H9 (cell line): Measurements from ENCODE around the gene SLC2A11. TPM values are rescaled to one million over a fixed set of nuclear protein-coding genes. Genes with fewer than 3 reads are reported as not detected.

Source experiments
- DNase-seq: peaks from one replicate; pipeline ENCODE4 v3.0.0-alpha.2; 2017
- H2AFZ ChIP-seq: one replicate; pipeline ENCODE4 v1.6.1; 2013; ENCODE audit warnings: mild to moderate bottlenecking, low read length, control low read depth, moderate library complexity
- H2AK5ac ChIP-seq: 2 replicates; pipeline ENCODE4 v1.6.1; 2013; ENCODE audit warnings: low read length, control low read depth, mixed read lengths; ENCODE audit not compliant: insufficient read length
- H2BK120ac ChIP-seq: one replicate; pipeline ENCODE4 v1.6.1; 2013; ENCODE audit warnings: low read depth, mild to moderate bottlenecking, low read length, control low read depth, inconsistent platforms; ENCODE audit not compliant: poor library complexity, severe bottlenecking
- H2BK12ac ChIP-seq: 2 replicates; pipeline ENCODE4 v1.6.1; 2013; ENCODE audit warnings: low read length, control low read depth, mixed read lengths, low read depth; ENCODE audit not compliant: insufficient read length
- H2BK15ac ChIP-seq: 2 replicates; pipeline ENCODE4 v1.6.1; 2013; ENCODE audit warnings: low read depth, low read length, control low read depth
- H2BK20ac ChIP-seq: one replicate; pipeline ENCODE4 v1.6.1; 2013; ENCODE audit warnings: low read depth, mild to moderate bottlenecking, low read length, control low read depth, inconsistent platforms; ENCODE audit not compliant: poor library complexity, severe bottlenecking
- H2BK5ac ChIP-seq: 2 replicates; pipeline ENCODE4 v1.6.1; 2013; ENCODE audit warnings: low read length, control low read depth, mixed read lengths; ENCODE audit not compliant: insufficient read length
- H3K14ac ChIP-seq: 2 replicates; pipeline ENCODE4 v1.6.1; 2013; ENCODE audit warnings: low read length, control low read depth; ENCODE audit not compliant: insufficient read depth
- H3K18ac ChIP-seq: 2 replicates; pipeline ENCODE4 v1.6.1; 2013; ENCODE audit warnings: low read depth, mild to moderate bottlenecking, mixed read lengths, low read length, control low read depth; ENCODE audit not compliant: insufficient read length
- H3K23ac ChIP-seq: 2 replicates; pipeline ENCODE4 v1.6.1; 2013; ENCODE audit warnings: low read length, control low read depth, mixed read lengths, low read depth; ENCODE audit not compliant: insufficient read length
- H3K23me2 ChIP-seq: 2 replicates; pipeline ENCODE4 v1.6.1; 2013; ENCODE audit warnings: low read depth, mild to moderate bottlenecking, mixed read lengths, low read length, control low read depth; ENCODE audit not compliant: insufficient read length, poor library complexity, severe bottlenecking
- H3K27ac ChIP-seq: 2 replicates; pipeline ENCODE4 v1.5.1; 2013; ENCODE audit warnings: low read length, control low read depth, mixed read lengths, low read depth; ENCODE audit not compliant: insufficient read length
- H3K27me3 ChIP-seq: 2 replicates; pipeline ENCODE4 v1.6.1; 2013; ENCODE audit warnings: low read length, control low read depth, inconsistent platforms; ENCODE audit not compliant: insufficient read depth
- H3K4ac ChIP-seq: 2 replicates; pipeline ENCODE4 v1.6.1; 2013; ENCODE audit warnings: low read depth, mild to moderate bottlenecking, control low read depth, inconsistent platforms, low read length, moderate library complexity
- H3K4me1 ChIP-seq: 2 replicates; pipeline ENCODE4 v1.6.1; 2013; ENCODE audit warnings: low read length, control low read depth, inconsistent platforms; ENCODE audit not compliant: insufficient read depth
- H3K4me2 ChIP-seq: 2 replicates; pipeline ENCODE4 v1.6.1; 2013; ENCODE audit warnings: low read length, control low read depth, mixed read lengths; ENCODE audit not compliant: insufficient read length, insufficient read depth
- H3K56ac ChIP-seq: 2 replicates; pipeline ENCODE4 v1.6.1; 2013; ENCODE audit warnings: low read depth, mild to moderate bottlenecking, mixed read lengths, low read length, control low read depth; ENCODE audit not compliant: insufficient read length
- H3K79me1 ChIP-seq: 2 replicates; pipeline ENCODE4 v1.6.1; 2013; ENCODE audit warnings: low read depth, mild to moderate bottlenecking, moderate library complexity, low read length, control low read depth, inconsistent platforms; ENCODE audit not compliant: insufficient read depth, poor library complexity, severe bottlenecking
- H3K79me2 ChIP-seq: 2 replicates; pipeline ENCODE4 v1.6.1; 2013; ENCODE audit warnings: low read length, control low read depth, inconsistent platforms; ENCODE audit not compliant: insufficient read depth
- H3K9ac ChIP-seq: 2 replicates; pipeline ENCODE4 v1.6.1; 2013; ENCODE audit warnings: low read length, control low read depth, mixed read lengths; ENCODE audit not compliant: insufficient read length; ENCODE audit errors: extremely low read depth
- H3K9me3 ChIP-seq: one replicate; pipeline ENCODE4 v1.6.1; 2013; ENCODE audit warnings: low read depth, low read length, inconsistent platforms; ENCODE audit not compliant: control insufficient read depth
- H3T11ph ChIP-seq: one replicate; pipeline ENCODE4 v1.6.1; 2013; ENCODE audit warnings: mild to moderate bottlenecking, low read length, control low read depth, inconsistent platforms
- H4K20me1 ChIP-seq: one replicate; pipeline ENCODE4 v1.6.1; 2013; ENCODE audit not compliant: control insufficient read depth, insufficient read length, insufficient read depth
- H4K5ac ChIP-seq: 2 replicates; pipeline ENCODE4 v1.6.1; 2013; ENCODE audit warnings: low read depth, mild to moderate bottlenecking, mixed read lengths, low read length, control low read depth; ENCODE audit not compliant: insufficient read length
- H4K8ac ChIP-seq: replicated peaks from 2 replicates; pipeline ENCODE4 v1.6.1; 2013; ENCODE audit warnings: low read length, control low read depth, mixed read lengths, low read depth; ENCODE audit not compliant: insufficient read length
- H4K91ac ChIP-seq: 2 replicates; pipeline ENCODE4 v1.6.1; 2013; ENCODE audit warnings: low read depth, mild to moderate bottlenecking, moderate library complexity, mixed read lengths, low read length, control low read depth; ENCODE audit not compliant: insufficient read length
- H3K27ac Mint-ChIP-seq, 3 experiments: 2 replicates in 2 of 3; 3 replicates in 1 of 3; pipeline ENCODE4 v1.8.0; 2020 to 2021; ENCODE audit warnings: mixed read lengths in 3 of 3, mild to moderate bottlenecking in 1 of 3, moderate library complexity in 1 of 3
- H3K27me3 Mint-ChIP-seq: 2 replicates; pipeline ENCODE4 v1.8.0; 2021; ENCODE audit warnings: low read depth, mild to moderate bottlenecking, moderate library complexity, mixed read lengths
- H3K36me3 Mint-ChIP-seq, 3 experiments: 2 replicates in 2 of 3; 3 replicates in 1 of 3; pipeline ENCODE4 v1.8.0; 2020 to 2021; ENCODE audit warnings: low read depth in 3 of 3, mixed read lengths in 3 of 3; ENCODE audit not compliant: insufficient read depth in 1 of 3
- H3K4me1 Mint-ChIP-seq, 2 experiments: 2 replicates each; pipeline ENCODE4 v1.8.0; 2020; ENCODE audit warnings: mixed read lengths in 2 of 2
- H3K4me3 Mint-ChIP-seq, 2 experiments: 2 replicates in 1 of 2; 3 replicates in 1 of 2; pipeline ENCODE4 v1.8.0; 2020 to 2021; ENCODE audit warnings: mild to moderate bottlenecking in 2 of 2, mixed read lengths in 2 of 2, moderate library complexity in 1 of 2
- H3K9me3 Mint-ChIP-seq, 2 experiments: 2 replicates in 1 of 2; 3 replicates in 1 of 2; pipeline ENCODE4 v1.8.0; 2020; ENCODE audit warnings: mild to moderate bottlenecking in 2 of 2, mixed read lengths in 2 of 2, moderate library complexity in 1 of 2
- CTCF ChIP-seq: fragments of 200-600 bp; sonication (generic); conservative IDR thresholded peaks from 3 replicates; pipeline ENCODE4 v1.8.0; 2021; ENCODE audit warnings: antibody characterized with exemption, mild to moderate bottlenecking
- WGBS: extraction: QIAGEN DNeasy Blood & Tissue Kit; methylation state at CpG from one replicate; pipeline ENCODE4 v1.1.7; 2013; ENCODE audit warnings: missing lambda C conversion rate, low lambda C conversion rate, mixed read lengths; ENCODE audit not compliant: insufficient read length; ENCODE audit errors: extremely low coverage; 5-methylcytosine and 5-hydroxymethylcytosine counted together
- total RNA-seq: library from RNA; stranded (reverse); gene quantifications from 2 replicates; pipeline ENCODE4 v1.2.1, GENCODE V29; 2021

Gene SLC2A11
- total RNA-seq, 1 experiment from 2014 or later = 15.0 TPM

DNA sequence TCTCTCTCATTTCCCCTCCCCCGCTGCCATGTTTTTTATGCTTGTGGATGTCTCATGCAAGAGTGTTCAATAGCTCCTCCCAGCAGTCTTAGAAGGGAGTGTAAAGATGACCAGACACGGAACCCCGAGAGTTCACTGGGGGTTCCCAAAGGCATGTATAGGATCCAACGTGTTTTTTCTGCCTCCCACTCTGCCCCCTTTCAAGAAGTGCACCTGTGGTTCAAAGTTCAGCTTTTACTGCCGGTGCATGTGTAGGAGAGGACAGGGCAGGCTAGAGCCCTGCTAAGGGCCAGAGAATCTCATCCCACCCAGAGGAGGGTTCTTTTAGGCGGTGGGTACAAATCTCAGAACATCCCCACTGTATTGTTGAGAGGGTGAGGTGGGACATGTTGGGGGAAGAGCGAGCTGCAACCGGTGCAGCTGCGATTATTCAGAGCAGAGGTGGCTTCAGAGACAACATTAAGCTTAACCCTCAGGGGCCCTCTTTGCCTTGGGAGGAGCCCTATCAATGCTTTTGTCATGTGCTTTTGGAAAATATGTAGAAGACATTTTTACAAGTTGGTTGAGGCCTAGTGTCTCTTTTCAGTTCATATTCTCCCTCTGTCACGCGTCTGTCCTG is 51.0 kb downstream of the SLC2A11 start:
- no peak overlapping the region for H2AFZ ChIP-seq
- H3K27me3 ChIP-seq = no peaks in the 10 kb centered on the region
- H2BK12ac ChIP-seq = no peak overlapping the region
- H3K27ac Mint-ChIP-seq = no peak overlapping the region
- no peaks in the 10 kb centered on the region for H3K79me2 ChIP-seq
- no peak overlapping the region for H3K4me2 ChIP-seq
- no peaks in the 10 kb centered on the region for H3K79me1 ChIP-seq
- no peak overlapping the region for H4K8ac ChIP-seq
- no peak overlapping the region for H3K27ac ChIP-seq
- WGBS = no CpG with 5 or more reads among the region's 11 CpGs
- no peak for DNase-seq
- peaks cover 7% of the 10 kb centered on the region for H3K23me2 ChIP-seq
- no peak overlapping the region for H3K9ac ChIP-seq
- H4K91ac ChIP-seq = no peak overlapping the region
- no peaks in the 10 kb centered on the region for H4K20me1 ChIP-seq
- no peak overlapping the region for H3K56ac ChIP-seq
- no peak for TF ChIP-seq CTCF
- 0 out of 2 replicates have a peak, but pooled peaks cover 3% of the 10 kb centered on the region for H3K4me1 ChIP-seq
- no peak overlapping the region for H3T11ph ChIP-seq
- H2BK15ac ChIP-seq = no peak overlapping the region
- H3K4ac ChIP-seq = no peak overlapping the region
- H3K18ac ChIP-seq = no peak overlapping the region
- peaks cover 5 to 16% of the 10 kb centered on the region in 2 experiments; a peak in 4 of 5 replicates for H3K9me3 Mint-ChIP-seq
- no peak overlapping the region for H4K5ac ChIP-seq
- no peaks in the 10 kb centered on the region for H3K9me3 ChIP-seq
- H2BK5ac ChIP-seq = no peak overlapping the region
- peaks cover 3 to 16% (median 11%) of the 10 kb centered on the region in 3 experiments; a peak in 6 of 7 replicates for H3K36me3 Mint-ChIP-seq
- no peak overlapping the region for H2AK5ac ChIP-seq
- no peak overlapping the region for H2BK120ac ChIP-seq
- peaks cover 52 to 57% of the 10 kb centered on the region in 2 experiments for H3K4me1 Mint-ChIP-seq
- no peak overlapping the region for H3K23ac ChIP-seq
- H3K4me3 Mint-ChIP-seq = no peak overlapping the region
- H2BK20ac ChIP-seq = no peak overlapping the region
- peaks cover 5% of the 10 kb centered on the region; the same call in 1 of the 2 replicates for H3K27me3 Mint-ChIP-seq
- H3K14ac ChIP-seq = no peak overlapping the region
